Naive thymus-derived CD4-positive, alpha-beta T cell (primary cell): ENCODE results near the gene FOLR1. TPM values are rescaled to one million over a fixed set of nuclear protein-coding genes. Genes with fewer than 3 reads are reported as not detected.
"Not testable (repeated sequence)": the region's sequence is repeated elsewhere in the genome, so short reads cannot be mapped to it uniquely, and the experiment has no call there.

Experiments
- ATAC-seq: fragments of 150-1000 bp; cut with Tn5 transposase; 2 replicates; pipeline ENCODE4 v1.10.0; 2021; ENCODE audit warnings: mild to moderate bottlenecking, moderate library complexity
- CTCF ChIA-PET: fragments of 350-600 bp; sonication (Branson Sonifier 250); formaldehyde crosslinking; loops from one replicate; lab custom pipeline; 2021; ENCODE audit warnings: antibody characterized with exemption; lab: Charles Lee
- POLR2A ChIA-PET: fragments of 350-600 bp; sonication (Branson Sonifier 250); formaldehyde crosslinking; loops from one replicate; lab custom pipeline; 2021; ENCODE audit warnings: antibody characterized with exemption, inconsistent platforms; lab: Charles Lee
- DNase-seq, 9 donors: peaks; one replicate each; pipeline versions ENCODE4 v3.0.0 to v3.0.0-alpha.2; 2020 to 2022; ENCODE audit warnings: mixed read lengths in 1 of 9
- H3K27ac ChIP-seq: one replicate; pipeline ENCODE4 v1.7.0; 2013; ENCODE audit warnings: mild to moderate bottlenecking, low read depth, low read length, moderate library complexity
- H3K27me3 ChIP-seq, 2 donors: one replicate each; pipeline ENCODE4 v1.7.0; 2013; ENCODE audit warnings: low read length in 2 of 2, mild to moderate bottlenecking in 2 of 2, moderate library complexity in 2 of 2; ENCODE audit not compliant: control insufficient read depth in 2 of 2, insufficient read depth in 2 of 2
- H3K36me3 ChIP-seq, 3 experiments: 1 replicate in 2 of 3; 2 replicates in 1 of 3; pipeline ENCODE4 v1.7.0; 2013; ENCODE audit warnings: low read length in 3 of 3, mild to moderate bottlenecking in 3 of 3, moderate library complexity in 1 of 3; ENCODE audit not compliant: insufficient read depth in 3 of 3, control insufficient read depth in 2 of 3
- H3K4me1 ChIP-seq, 2 donors: one replicate each; pipeline ENCODE4 v1.7.0; 2013; ENCODE audit warnings: low read length in 2 of 2, mild to moderate bottlenecking in 2 of 2, moderate library complexity in 1 of 2; ENCODE audit not compliant: control insufficient read depth in 2 of 2, insufficient read depth in 2 of 2
- H3K4me3 ChIP-seq: 2 replicates; pipeline ENCODE4 v1.7.0; 2013; ENCODE audit warnings: mild to moderate bottlenecking, low read length
- H3K9me3 ChIP-seq, 3 experiments: 1 replicate in 2 of 3; 2 replicates in 1 of 3; pipeline ENCODE4 v1.7.0; 2013; ENCODE audit warnings: low read length in 3 of 3; ENCODE audit not compliant: control insufficient read depth in 2 of 3
- H3K27ac Mint-ChIP-seq, 9 donors: one replicate each; pipeline ENCODE4 v1.8.0; 2020 to 2022; ENCODE audit warnings: mixed read lengths in 9 of 9, mild to moderate bottlenecking in 8 of 9, moderate library complexity in 5 of 9, inconsistent platforms in 2 of 9
- H3K27me3 Mint-ChIP-seq, 5 donors: one replicate each; pipeline ENCODE4 v1.8.0; 2021 to 2022; ENCODE audit warnings: mixed read lengths in 5 of 5, mild to moderate bottlenecking in 1 of 5
- H3K36me3 Mint-ChIP-seq, 5 donors: one replicate each; pipeline ENCODE4 v1.8.0; 2020 to 2022; ENCODE audit warnings: mixed read lengths in 5 of 5, mild to moderate bottlenecking in 3 of 5, inconsistent platforms in 1 of 5
- H3K4me1 Mint-ChIP-seq, 7 donors: one replicate each; pipeline ENCODE4 v1.8.0; 2020 to 2022; ENCODE audit warnings: mixed read lengths in 7 of 7, mild to moderate bottlenecking in 3 of 7, inconsistent platforms in 1 of 7
- H3K4me3 Mint-ChIP-seq, 10 donors: one replicate each; pipeline ENCODE4 v1.8.0; 2020 to 2022; ENCODE audit warnings: mild to moderate bottlenecking in 10 of 10, mixed read lengths in 10 of 10, moderate library complexity in 6 of 10, inconsistent platforms in 2 of 10
- H3K9me3 Mint-ChIP-seq, 11 donors: one replicate each; pipeline ENCODE4 v1.8.0; 2020 to 2022; ENCODE audit warnings: mixed read lengths in 11 of 11, mild to moderate bottlenecking in 4 of 11, inconsistent platforms in 1 of 11, moderate library complexity in 1 of 11
- intact Hi-C, 2 donors: fragments of 100-400 bp; cut with micrococcal nuclease; formaldehyde crosslinking; loops; one replicate each; pipeline ENCODE4 v1.15.1; 2023
- polyA plus RNA-seq, 2 donors: library from polyadenylated mRNA; unstranded; fragments of 300-500 nt; fragmentation: Illumina TruSeq; gene quantifications; one replicate each; pipeline ENCODE4 v1.2.3, GENCODE V29; 2021
- total RNA-seq, 6 experiments: library from RNA in 5 of 6; stranded (reverse) in 5 of 6; gene quantifications; 1 replicate in 5 of 6; 2 replicates in 1 of 6; pipeline ENCODE4 v1.2.3 and lab custom pipeline; 2021 to 2026

The FOLR1 gene
- total and polyA plus RNA-seq, 7 experiments from 2014 or later = not detected

GRCh38 chr11:72195518-72196270 lies 3.8 kb downstream of the FOLR1 start:
- ChIA-PET POLR2A (interaction anchor here (0.5 kb wide), 1 partner anchor 354 kb away, joined by 3 read pairs; no protein-coding TSS in a partner anchor), CTCF (no interaction called here)
- Mint-ChIP-seq H3K9me3 (peaks cover 0 to under 1% (median 0%) of the 10 kb centered on the region in 11 donors), H3K4me3 (no peak overlapping the region), H3K4me1 (no peaks in the 10 kb centered on the region), H3K27ac (no peak overlapping the region), H3K36me3 (no peaks in the 10 kb centered on the region), H3K27me3 (peaks cover 0 to 4% (median 0%) of the 10 kb centered on the region in 5 donors)
- ATAC-seq (no peak), DNase-seq (no peak)
- intact Hi-C loops = no loop called here
- no peaks in the 10 kb centered on the region for H3K4me1 ChIP-seq
- no peaks in the 10 kb centered on the region for H3K9me3 ChIP-seq
- H3K27me3 ChIP-seq = no peaks in the 10 kb centered on the region
- H3K4me3 ChIP-seq = no peak overlapping the region
- no peak overlapping the region for H3K27ac ChIP-seq
- no peaks in the 10 kb centered on the region for H3K36me3 ChIP-seq

DNA sequence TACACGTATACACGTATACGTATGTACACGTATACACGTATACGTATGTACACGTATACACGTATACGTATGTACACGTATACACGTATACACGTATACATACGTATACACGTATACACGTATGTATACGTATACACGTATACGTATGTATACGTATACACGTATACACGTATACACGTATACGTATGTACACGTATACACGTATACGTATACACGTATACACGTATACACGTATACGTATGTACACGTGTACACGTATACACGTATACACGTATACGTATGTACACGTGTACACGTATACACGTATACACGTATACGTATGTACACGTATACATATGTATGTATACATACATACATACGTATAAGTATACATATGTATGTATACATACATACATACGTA lies 9.5 kb downstream of the FOLR1 start:
- DNase-seq, H3K36me3 ChIP-seq, H3K27me3 ChIP-seq, H3K9me3 ChIP-seq, H3K27ac Mint-ChIP-seq, ATAC-seq, CTCF ChIA-PET, H3K4me1 ChIP-seq, intact Hi-C loops, H3K27me3 Mint-ChIP-seq, H3K27ac ChIP-seq, H3K4me1 Mint-ChIP-seq, H3K9me3 Mint-ChIP-seq, H3K4me3 Mint-ChIP-seq, H3K36me3 Mint-ChIP-seq, H3K4me3 ChIP-seq: not testable (repeated sequence)
- POLR2A ChIA-PET = interaction anchor here (0.9 kb wide), 1 partner anchor 25 kb away, joined by 3 read pairs; no protein-coding TSS in a partner anchor

DNA sequence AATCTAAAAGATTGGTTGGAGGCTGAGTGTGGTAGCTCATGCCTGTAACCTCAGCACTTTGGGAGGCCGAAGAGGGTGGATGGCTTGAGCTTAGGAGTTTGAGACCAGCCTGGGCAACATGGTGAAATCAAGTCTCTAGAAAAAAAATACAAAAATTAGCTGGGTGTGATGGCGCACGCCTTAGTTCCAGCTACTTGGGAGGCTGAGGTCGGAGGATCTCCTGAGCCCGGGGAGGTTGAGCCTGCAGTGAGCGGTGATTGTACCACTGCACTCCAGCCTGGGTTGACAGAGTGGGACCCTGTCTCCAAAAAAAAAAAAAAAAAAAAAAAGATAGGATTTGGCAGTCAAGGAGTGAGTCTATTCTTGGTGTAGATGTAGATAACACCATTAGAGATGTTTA lies 10.6 kb downstream of the FOLR1 start:
- DNase-seq = no peak
- no peaks in the 10 kb centered on the region for H3K36me3 ChIP-seq
- Mint-ChIP-seq H3K27me3 (peaks cover 0 to 3% (median 0%) of the 10 kb centered on the region in 5 donors), H3K9me3 (peaks cover 0 to 2% (median 0%) of the 10 kb centered on the region in 11 donors), H3K27ac (no peak overlapping the region), H3K36me3 (no peaks in the 10 kb centered on the region), H3K4me1 (peaks cover 0 to 6% (median 0%) of the 10 kb centered on the region in 7 donors), H3K4me3 (no peak overlapping the region)
- H3K9me3 ChIP-seq = no peaks in the 10 kb centered on the region
- H3K27ac ChIP-seq = no peak overlapping the region
- CTCF ChIA-PET = no interaction called here
- H3K4me1 ChIP-seq = no peaks in the 10 kb centered on the region
- no peak for ATAC-seq
- intact Hi-C loops = no loop called here
- H3K27me3 ChIP-seq = no peaks in the 10 kb centered on the region
- no peak overlapping the region for H3K4me3 ChIP-seq
- POLR2A ChIA-PET = interaction anchor here (0.8 kb wide), 1 partner anchor 27 kb away, joined by 5 read pairs; no protein-coding TSS in a partner anchor

GRCh38 chr11:72203163-72203562 lies 11.2 kb downstream of the FOLR1 start:
- Mint-ChIP-seq H3K4me1 (peaks cover 0 to 6% (median 0%) of the 10 kb centered on the region in 7 donors), H3K27me3 (peaks cover 0 to 3% (median 0%) of the 10 kb centered on the region in 5 donors), H3K27ac (no peak overlapping the region), H3K36me3 (peaks cover 0 to under 1% (median 0%) of the 10 kb centered on the region in 5 donors), H3K9me3 (peaks cover 0 to 3% (median 0%) of the 10 kb centered on the region in 11 donors), H3K4me3 (no peak overlapping the region)
- H3K4me3 ChIP-seq = no peak overlapping the region
- H3K4me1 ChIP-seq = no peaks in the 10 kb centered on the region
- DNase-seq = no peak
- H3K9me3 ChIP-seq = no peaks in the 10 kb centered on the region
- no peak overlapping the region for H3K27ac ChIP-seq
- ChIA-PET POLR2A (interaction anchor here (0.8 kb wide), 1 partner anchor 27 kb away, joined by 5 read pairs; no protein-coding TSS in a partner anchor), CTCF (no interaction called here)
- H3K27me3 ChIP-seq = no peaks in the 10 kb centered on the region
- no peak for ATAC-seq
- no peaks in the 10 kb centered on the region for H3K36me3 ChIP-seq
- intact Hi-C loops = no loop called here

- H3K27ac ChIP-seq = no peak overlapping the region
- H3K4me3 ChIP-seq = no peak overlapping the region
- CTCF ChIA-PET = no interaction called here
- Mint-ChIP-seq H3K9me3 (peaks cover 0 to 21% (median 12%) of the 10 kb centered on the region in 11 donors), H3K27me3 (peaks cover 7 to 16% (median 8%) of the 10 kb centered on the region in 5 donors), H3K27ac (no peak overlapping the region), H3K36me3 (peaks cover 0 to 18% (median 8%) of the 10 kb centered on the region in 5 donors), H3K4me1 (peaks cover 0 to 6% (median 0%) of the 10 kb centered on the region in 7 donors), H3K4me3 (no peak overlapping the region)
- DNase-seq (no peak), ATAC-seq (no peak)
- intact Hi-C loops = no loop called here
- no peaks in the 10 kb centered on the region for H3K4me1 ChIP-seq
- H3K27me3 ChIP-seq = no peaks in the 10 kb centered on the region
- POLR2A ChIA-PET = no interaction called here
- no peaks in the 10 kb centered on the region for H3K36me3 ChIP-seq
- H3K9me3 ChIP-seq = peaks cover 0 to 9% (median 0%) of the 10 kb centered on the region in 3 experiments
These were observed 12.9 kb downstream of the FOLR1 start for GRCh38 chr11:72204886-72205285.

DNA sequence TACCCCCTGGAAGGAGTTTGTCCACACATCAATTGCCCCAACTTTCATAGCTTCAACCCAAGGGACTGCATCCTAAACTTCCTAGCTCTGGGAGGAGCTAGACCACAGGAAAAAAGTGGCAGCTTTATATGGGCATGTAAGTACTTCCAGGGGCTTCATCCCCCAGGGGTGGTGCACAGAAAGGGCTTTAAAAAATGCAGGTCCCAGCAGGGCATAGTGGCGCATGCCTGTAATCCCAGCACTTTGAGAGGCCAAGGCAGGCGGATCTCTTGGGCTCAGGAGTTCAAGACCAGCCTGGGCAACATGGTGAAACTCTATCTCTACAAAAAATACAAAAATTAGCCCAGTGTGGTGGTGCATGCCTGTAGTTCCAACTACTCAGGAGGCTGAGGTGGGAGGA lies 14.9 kb downstream of the FOLR1 start:
- Mint-ChIP-seq H3K9me3 (peaks cover 0 to 27% (median 15%) of the 10 kb centered on the region in 11 donors), H3K36me3 (peaks cover 0 to 22% (median 11%) of the 10 kb centered on the region in 5 donors), H3K27me3 (peaks cover 9 to 28% (median 14%) of the 10 kb centered on the region in 5 donors)
- H3K27me3 ChIP-seq, CTCF ChIA-PET, H3K36me3 ChIP-seq, H3K9me3 ChIP-seq, H3K27ac ChIP-seq, ATAC-seq, H3K27ac Mint-ChIP-seq, H3K4me3 ChIP-seq, H3K4me3 Mint-ChIP-seq, H3K4me1 Mint-ChIP-seq, POLR2A ChIA-PET, DNase-seq, H3K4me1 ChIP-seq, intact Hi-C loops: not testable (repeated sequence)
